Epithelial cell of prostate (primary cell): ENCODE measurements around the gene EVI2A.
"Not testable (repeated sequence)": the region's sequence is repeated elsewhere in the genome, so short reads cannot be mapped to it uniquely, and the experiment has no call there.

Experiments
- DNase-seq: peaks from one replicate; pipeline ENCODE4 v3.0.0-alpha.2; 2011; ENCODE audit warnings: low read depth, low spot score
- H3K27ac ChIP-seq: fragments of 450-650 bp; 2 replicates; pipeline ENCODE4 v1.5.1; 2017; ENCODE audit warnings: mild to moderate bottlenecking

Gene EVI2A

GRCh38 chr17:31321481-31321880, at the start of gene EVI2A:
EVI2A (minus strand) TSS chr17:31321622; CDS start chr17:31319013, 2,609 bp downstream.
- DNase-seq = no peak
- H3K27ac ChIP-seq = peak within 1 kb of the TSS; percentile 24

- no peak for DNase-seq
- H3K27ac ChIP-seq = no peak overlapping the region
Measured at GRCh38 chr17:31369266-31369665, 47.8 kb upstream of the EVI2A start.

GRCh38 chr17:31366088-31366487, 44.7 kb upstream of the EVI2A start:
- H3K27ac ChIP-seq = no peak overlapping the region
- DNase-seq = no peak

GRCh38 chr17:31364012-31364411, 42.6 kb upstream of the EVI2A start:
- DNase-seq = no peak
- H3K27ac ChIP-seq = no peak overlapping the region

- H3K27ac ChIP-seq = no peak overlapping the region
- no peak for DNase-seq
Measured at GRCh38 chr17:31357839-31358394, 36.5 kb upstream of the EVI2A start.

- H3K27ac ChIP-seq = no peak overlapping the region
- DNase-seq = no peak
Measured at GRCh38 chr17:31357091-31357490, 35.7 kb upstream of the EVI2A start.

GRCh38 chr17:31355935-31356334, 34.5 kb upstream of the EVI2A start:
- DNase-seq = no peak
- no peak overlapping the region for H3K27ac ChIP-seq

GRCh38 chr17:31349454-31349853, 28.0 kb upstream of the EVI2A start:
- no peak for DNase-seq
- no peak overlapping the region for H3K27ac ChIP-seq

GRCh38 chr17:31345191-31345747, 23.8 kb upstream of the EVI2A start:
- H3K27ac ChIP-seq, DNase-seq: not testable (repeated sequence)

- DNase-seq = peak; percentile 39
- H3K27ac ChIP-seq = peak overlapping the region; percentile 5
Measured at GRCh38 chr17:31339906-31340661, 18.7 kb upstream of the EVI2A start.

- no peak overlapping the region for H3K27ac ChIP-seq
- no peak for DNase-seq
Measured at GRCh38 chr17:31329221-31329620, 7.8 kb upstream of the EVI2A start.

- DNase-seq = no peak
- H3K27ac ChIP-seq = peak overlapping the region; percentile 39
Measured at GRCh38 chr17:31328160-31328535, 6.7 kb upstream of the EVI2A start.

GRCh38 chr17:31327534-31328159, 6.2 kb upstream of the EVI2A start:
- DNase-seq = no peak
- H3K27ac ChIP-seq = peak overlapping the region; percentile 39

- DNase-seq = no peak
- no peak overlapping the region for H3K27ac ChIP-seq
Measured at GRCh38 chr17:31323551-31323950, 2.1 kb upstream of the EVI2A start.

GRCh38 chr17:31321966-31322365, 544 bp upstream of the EVI2A start:
- DNase-seq = no peak
- no peak overlapping the region for H3K27ac ChIP-seq

GRCh38 chr17:31320791-31321190, 631 bp downstream of the EVI2A start:
- peak overlapping the region; percentile 24 for H3K27ac ChIP-seq
- DNase-seq = no peak

- no peak overlapping the region for H3K27ac ChIP-seq
- DNase-seq = no peak
Measured at GRCh38 chr17:31320241-31320640, 1.2 kb downstream of the EVI2A start.

- no peak for DNase-seq
- H3K27ac ChIP-seq = no peak overlapping the region
Measured at GRCh38 chr17:31318851-31319661, 2.4 kb downstream of the EVI2A start.

GRCh38 chr17:31318298-31318801, 3.1 kb downstream of the EVI2A start:
- peak overlapping the region; percentile 35 for H3K27ac ChIP-seq
- no peak for DNase-seq

- H3K27ac ChIP-seq = peak overlapping the region; percentile 84
- DNase-seq = no peak
Measured at GRCh38 chr17:31314782-31315100, 6.7 kb downstream of the EVI2A start.
